ENCODE data around the gene GPX7. TPM values are rescaled to one million over a fixed set of nuclear protein-coding genes. Genes with fewer than 3 reads are reported as not detected.

Gene GPX7
- total RNA-seq, 2 donors from 2014 or later = 17.8 to 23.7 TPM

DNA sequence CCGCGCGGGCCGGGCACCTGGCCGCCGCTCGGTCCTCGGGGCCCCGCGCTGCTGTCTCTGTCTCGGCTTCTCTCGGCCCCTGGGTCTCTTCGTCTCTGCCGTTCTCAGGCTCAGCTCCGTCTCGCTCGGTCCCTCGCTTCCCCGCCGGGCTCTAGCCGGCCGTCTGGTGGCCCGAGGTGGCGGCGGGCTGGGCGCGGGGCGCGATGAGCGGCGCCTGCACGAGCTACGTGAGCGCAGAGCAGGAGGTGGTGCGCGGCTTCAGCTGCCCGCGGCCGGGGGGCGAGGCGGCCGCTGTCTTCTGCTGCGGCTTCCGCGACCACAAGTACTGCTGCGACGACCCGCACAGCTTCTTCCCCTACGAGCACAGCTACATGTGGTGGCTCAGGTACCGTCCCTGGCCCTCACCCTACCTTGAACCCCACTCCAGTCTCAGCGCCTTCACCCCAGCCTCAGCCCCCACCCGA lies 31.2 kb downstream of the GPX7 start:
- peaks cover under 1% of the 10 kb centered on the region for H3K4me1 ChIP-seq (ENCODE audit: control insufficient read depth, insufficient read depth, low read length)
- H3K27ac ChIP-seq (ENCODE audit: low read depth, low read length) = no peak overlapping the region
- peak; percentile 85 for DNase-seq
- H3K27me3 ChIP-seq (ENCODE audit: control insufficient read depth, insufficient read depth, low read length, poor library complexity, severe bottlenecking) = peaks cover 36% of the 10 kb centered on the region
- H3K9me3 ChIP-seq (ENCODE audit: control insufficient read depth, low read length) = no peaks in the 10 kb centered on the region
- no peak overlapping the region for H3K4me3 ChIP-seq (ENCODE audit: low read length)
- no peaks in the 10 kb centered on the region for H3K36me3 ChIP-seq (ENCODE audit: control insufficient read depth, insufficient read depth, low read length)
- TF ChIP-seq, protein P1, sequence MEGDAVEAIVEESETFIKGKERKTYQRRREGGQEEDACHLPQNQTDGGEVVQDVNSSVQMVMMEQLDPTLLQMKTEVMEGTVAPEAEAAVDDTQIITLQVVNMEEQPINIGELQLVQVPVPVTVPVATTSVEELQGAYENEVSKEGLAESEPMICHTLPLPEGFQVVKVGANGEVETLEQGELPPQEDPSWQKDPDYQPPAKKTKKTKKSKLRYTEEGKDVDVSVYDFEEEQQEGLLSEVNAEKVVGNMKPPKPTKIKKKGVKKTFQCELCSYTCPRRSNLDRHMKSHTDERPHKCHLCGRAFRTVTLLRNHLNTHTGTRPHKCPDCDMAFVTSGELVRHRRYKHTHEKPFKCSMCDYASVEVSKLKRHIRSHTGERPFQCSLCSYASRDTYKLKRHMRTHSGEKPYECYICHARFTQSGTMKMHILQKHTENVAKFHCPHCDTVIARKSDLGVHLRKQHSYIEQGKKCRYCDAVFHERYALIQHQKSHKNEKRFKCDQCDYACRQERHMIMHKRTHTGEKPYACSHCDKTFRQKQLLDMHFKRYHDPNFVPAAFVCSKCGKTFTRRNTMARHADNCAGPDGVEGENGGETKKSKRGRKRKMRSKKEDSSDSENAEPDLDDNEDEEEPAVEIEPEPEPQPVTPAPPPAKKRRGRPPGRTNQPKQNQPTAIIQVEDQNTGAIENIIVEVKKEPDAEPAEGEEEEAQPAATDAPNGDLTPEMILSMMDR (conservative IDR thresholded peaks at IDR 0.05) = no peak
- Mint-ChIP-seq H3K4me3 (peak overlapping the region; percentile 58), H3K27me3 (ENCODE audit: insufficient read depth) (peaks cover 60% of the 10 kb centered on the region), H3K9me3 (no peaks in the 10 kb centered on the region), H3K36me3 (ENCODE audit: low read depth) (no peaks in the 10 kb centered on the region), H3K27ac (peak overlapping the region; percentile 71), H3K4me1 (peaks cover 36% of the 10 kb centered on the region)
- 13 to 21% methylated on average over 43 to 52 of the region's 52 CpGs for WGBS, 2 experiments (ENCODE audit: insufficient coverage in 1 of 2, insufficient read length in 1 of 2)
- no peak overlapping the region for H3K9ac ChIP-seq (ENCODE audit: extremely low read depth, low read length, poor library complexity, severe bottlenecking)

DNA sequence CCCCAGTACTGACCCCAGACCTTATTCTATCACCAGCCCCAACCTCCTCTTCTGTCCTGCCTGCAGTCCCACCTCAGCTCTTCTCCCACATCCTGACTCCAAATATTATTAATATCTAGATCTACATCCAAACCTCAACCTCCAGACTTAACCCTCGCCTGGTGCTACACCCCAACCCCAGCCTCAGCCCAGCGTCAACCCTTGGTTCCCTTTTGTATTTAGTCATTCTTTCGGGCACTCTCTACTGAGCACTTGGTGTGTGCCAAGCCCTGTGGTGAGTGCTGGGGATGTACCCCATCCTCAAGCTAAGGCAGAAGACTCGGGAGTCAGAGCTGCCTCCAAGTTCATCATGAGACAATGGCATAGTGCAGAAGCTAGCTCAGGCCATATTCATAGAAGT lies 31.9 kb downstream of the GPX7 start:
- no peak overlapping the region for H3K27ac Mint-ChIP-seq
- Histone ChIP-seq H3K4me3 (ENCODE audit: low read length) (no peak overlapping the region), H3K4me1 (ENCODE audit: control insufficient read depth, insufficient read depth, low read length) (peaks cover 5% of the 10 kb centered on the region), H3K9ac (ENCODE audit: extremely low read depth, low read length, poor library complexity, severe bottlenecking) (no peak overlapping the region), H3K36me3 (ENCODE audit: control insufficient read depth, insufficient read depth, low read length) (no peaks in the 10 kb centered on the region), H3K27ac (ENCODE audit: low read depth, low read length) (no peak overlapping the region), H3K27me3 (ENCODE audit: control insufficient read depth, insufficient read depth, low read length, poor library complexity, severe bottlenecking) (peaks cover 36% of the 10 kb centered on the region), H3K9me3 (ENCODE audit: control insufficient read depth, low read length) (no peaks in the 10 kb centered on the region)
- H3K27me3 Mint-ChIP-seq (ENCODE audit: insufficient read depth) = peaks cover 58% of the 10 kb centered on the region
- DNase-seq = no peak
- TF ChIP-seq, protein P1 (conservative IDR thresholded peaks at IDR 0.05) = no peak
- H3K9me3 Mint-ChIP-seq = no peaks in the 10 kb centered on the region
- H3K4me3 Mint-ChIP-seq = peak overlapping the region; percentile 58
- H3K36me3 Mint-ChIP-seq (ENCODE audit: low read depth) = no peaks in the 10 kb centered on the region
- WGBS, 2 experiments (ENCODE audit: insufficient coverage in 1 of 2, insufficient read length in 1 of 2) = 91 to 94% methylated on average over 4 of the region's 4 CpGs
- peaks cover 40% of the 10 kb centered on the region for H3K4me1 Mint-ChIP-seq

GRCh38 chr1:52635321-52636089 lies 33.3 kb downstream of the GPX7 start:
- H3K4me3 Mint-ChIP-seq = no peak overlapping the region
- Histone ChIP-seq H3K27me3 (ENCODE audit: control insufficient read depth, insufficient read depth, low read length, poor library complexity, severe bottlenecking) (peaks cover 31% of the 10 kb centered on the region), H3K9ac (ENCODE audit: extremely low read depth, low read length, poor library complexity, severe bottlenecking) (peak overlapping the region; percentile 23), H3K9me3 (ENCODE audit: control insufficient read depth, low read length) (no peaks in the 10 kb centered on the region), H3K4me1 (ENCODE audit: control insufficient read depth, insufficient read depth, low read length) (peaks cover 5% of the 10 kb centered on the region), H3K4me3 (ENCODE audit: low read length) (no peak overlapping the region), H3K27ac (ENCODE audit: low read depth, low read length) (no peak overlapping the region), H3K36me3 (ENCODE audit: control insufficient read depth, insufficient read depth, low read length) (no peaks in the 10 kb centered on the region)
- no peak overlapping the region for H3K27ac Mint-ChIP-seq
- H3K9me3 Mint-ChIP-seq = no peaks in the 10 kb centered on the region
- peaks cover 50% of the 10 kb centered on the region for H3K27me3 Mint-ChIP-seq (ENCODE audit: insufficient read depth)
- H3K36me3 Mint-ChIP-seq (ENCODE audit: low read depth) = no peaks in the 10 kb centered on the region
- TF ChIP-seq, protein P1 (conservative IDR thresholded peaks at IDR 0.05) = no peak
- peaks cover 43% of the 10 kb centered on the region for H3K4me1 Mint-ChIP-seq
- WGBS, 2 experiments (ENCODE audit: insufficient coverage in 1 of 2, insufficient read length in 1 of 2) = 76 to 80% methylated on average over 1 to 4 of the region's 4 CpGs
- DNase-seq = no peak

Data from endodermal cell (in vitro differentiated cells).